Osteocyte (in vitro differentiated cells): ENCODE results near the gene GOT1. TPM values are rescaled to one million over a fixed set of nuclear protein-coding genes. Genes with fewer than 3 reads are reported as not detected.

ENCODE experiments used
- DNase-seq: peaks from one replicate; pipeline ENCODE4 v3.0.0; 2021; ENCODE audit warnings: mixed read lengths; ENCODE audit not compliant: unreplicated experiment; ENCODE audit errors: extremely low spot score
- H3K27ac Mint-ChIP-seq: one replicate; pipeline ENCODE4 v1.8.0; 2021; ENCODE audit warnings: mild to moderate bottlenecking, mixed read lengths; ENCODE audit not compliant: unreplicated experiment
- H3K27me3 Mint-ChIP-seq: one replicate; pipeline ENCODE4 v1.8.0; 2021; ENCODE audit warnings: mixed read lengths; ENCODE audit not compliant: unreplicated experiment
- H3K36me3 Mint-ChIP-seq: one replicate; pipeline ENCODE4 v1.8.0; 2021; ENCODE audit warnings: mixed read lengths; ENCODE audit not compliant: unreplicated experiment
- H3K4me1 Mint-ChIP-seq: one replicate; pipeline ENCODE4 v1.8.0; 2021; ENCODE audit warnings: mixed read lengths; ENCODE audit not compliant: unreplicated experiment
- H3K4me3 Mint-ChIP-seq: one replicate; pipeline ENCODE4 v1.8.0; 2021; ENCODE audit warnings: mild to moderate bottlenecking, moderate library complexity, mixed read lengths; ENCODE audit not compliant: unreplicated experiment
- H3K9me3 Mint-ChIP-seq: one replicate; pipeline ENCODE4 v1.8.0; 2021; ENCODE audit warnings: mixed read lengths; ENCODE audit not compliant: unreplicated experiment
- total RNA-seq: library from RNA; stranded (reverse); gene quantifications from 2 replicates; pipeline ENCODE4 v1.2.1, GENCODE V29; 2021
- TF ChIP-seq, protein P1 (sequence below): fragments of 200-600 bp; sonication (generic); IDR thresholded peaks from 2 replicates; pipeline ENCODE4 v1.5.0; 2021; ENCODE audit warnings: antibody characterized with exemption, mild to moderate bottlenecking, moderate library complexity

Gene GOT1
- total RNA-seq, 1 donor from 2014 or later, result 31.5 TPM

DNA sequence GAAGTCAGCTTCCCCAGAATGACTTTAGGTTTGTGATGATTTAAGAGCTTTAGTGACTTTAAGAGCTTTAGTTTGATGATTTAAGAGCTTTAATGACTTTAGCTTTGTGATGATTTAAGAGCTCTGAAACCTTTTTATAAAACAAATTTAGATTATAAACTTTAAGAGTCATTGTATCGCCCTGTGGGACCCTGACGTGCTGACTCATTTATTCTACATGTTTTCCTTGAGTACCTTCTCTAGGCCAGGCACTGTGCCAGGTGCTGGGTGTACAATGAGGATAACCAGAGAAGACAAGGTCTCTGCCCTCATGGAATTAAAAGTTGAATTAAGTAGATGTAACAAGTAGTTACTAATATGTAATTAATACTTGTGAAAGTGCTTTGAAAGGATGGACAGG is 55.9 kb downstream of the GOT1 start:
- TF ChIP-seq, protein P1, sequence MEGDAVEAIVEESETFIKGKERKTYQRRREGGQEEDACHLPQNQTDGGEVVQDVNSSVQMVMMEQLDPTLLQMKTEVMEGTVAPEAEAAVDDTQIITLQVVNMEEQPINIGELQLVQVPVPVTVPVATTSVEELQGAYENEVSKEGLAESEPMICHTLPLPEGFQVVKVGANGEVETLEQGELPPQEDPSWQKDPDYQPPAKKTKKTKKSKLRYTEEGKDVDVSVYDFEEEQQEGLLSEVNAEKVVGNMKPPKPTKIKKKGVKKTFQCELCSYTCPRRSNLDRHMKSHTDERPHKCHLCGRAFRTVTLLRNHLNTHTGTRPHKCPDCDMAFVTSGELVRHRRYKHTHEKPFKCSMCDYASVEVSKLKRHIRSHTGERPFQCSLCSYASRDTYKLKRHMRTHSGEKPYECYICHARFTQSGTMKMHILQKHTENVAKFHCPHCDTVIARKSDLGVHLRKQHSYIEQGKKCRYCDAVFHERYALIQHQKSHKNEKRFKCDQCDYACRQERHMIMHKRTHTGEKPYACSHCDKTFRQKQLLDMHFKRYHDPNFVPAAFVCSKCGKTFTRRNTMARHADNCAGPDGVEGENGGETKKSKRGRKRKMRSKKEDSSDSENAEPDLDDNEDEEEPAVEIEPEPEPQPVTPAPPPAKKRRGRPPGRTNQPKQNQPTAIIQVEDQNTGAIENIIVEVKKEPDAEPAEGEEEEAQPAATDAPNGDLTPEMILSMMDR, result no peak
- no peaks in the 10 kb centered on the region for H3K36me3 Mint-ChIP-seq
- no peaks in the 10 kb centered on the region for H3K9me3 Mint-ChIP-seq
- H3K27me3 Mint-ChIP-seq, result peaks cover 3% of the 10 kb centered on the region
- H3K27ac Mint-ChIP-seq, result no peak overlapping the region
- H3K4me3 Mint-ChIP-seq, result no peak overlapping the region
- peaks cover 25% of the 10 kb centered on the region for H3K4me1 Mint-ChIP-seq
- DNase-seq, result no peak

DNA sequence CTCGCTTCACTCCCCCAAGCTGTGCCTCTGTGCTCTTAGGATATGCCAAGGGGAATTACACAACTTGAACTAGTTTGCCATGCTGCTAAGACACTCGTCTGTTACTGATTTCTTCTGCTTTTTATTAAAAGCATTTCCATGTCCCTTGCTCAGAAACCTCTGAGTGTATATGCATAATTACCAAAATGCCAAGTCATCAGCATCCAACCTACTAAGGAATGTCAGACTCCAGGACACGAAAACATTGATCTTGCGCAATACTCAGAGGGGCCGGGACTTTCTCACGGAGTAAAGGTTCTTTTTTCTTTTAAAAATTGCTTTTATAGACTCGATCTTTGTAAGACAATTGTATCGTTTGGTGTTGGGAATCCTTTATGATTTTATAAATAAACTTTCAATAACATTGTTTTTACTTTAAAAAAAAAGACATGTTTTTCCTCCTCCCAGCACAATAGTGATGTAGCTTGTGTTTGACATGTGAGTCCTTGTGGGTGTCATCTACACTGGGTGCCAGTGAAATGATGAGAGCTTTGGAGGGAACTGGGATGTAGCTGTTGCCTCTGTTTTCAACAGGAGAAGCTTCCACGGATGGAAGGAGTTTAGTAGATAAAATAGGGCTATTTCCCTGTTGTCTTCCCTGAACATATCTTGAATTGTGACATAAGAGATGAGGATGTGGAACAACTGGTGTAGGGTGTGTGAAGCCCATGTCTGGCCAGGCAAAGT is 57.7 kb downstream of the GOT1 start:
- Mint-ChIP-seq H3K27me3 (peaks cover 9% of the 10 kb centered on the region), H3K9me3 (no peaks in the 10 kb centered on the region), H3K4me1 (peaks cover 28% of the 10 kb centered on the region), H3K36me3 (no peaks in the 10 kb centered on the region), H3K27ac (peak overlapping the region; percentile 85), H3K4me3 (no peak overlapping the region)
- TF ChIP-seq, protein P1, result no peak
- no peak for DNase-seq

DNA sequence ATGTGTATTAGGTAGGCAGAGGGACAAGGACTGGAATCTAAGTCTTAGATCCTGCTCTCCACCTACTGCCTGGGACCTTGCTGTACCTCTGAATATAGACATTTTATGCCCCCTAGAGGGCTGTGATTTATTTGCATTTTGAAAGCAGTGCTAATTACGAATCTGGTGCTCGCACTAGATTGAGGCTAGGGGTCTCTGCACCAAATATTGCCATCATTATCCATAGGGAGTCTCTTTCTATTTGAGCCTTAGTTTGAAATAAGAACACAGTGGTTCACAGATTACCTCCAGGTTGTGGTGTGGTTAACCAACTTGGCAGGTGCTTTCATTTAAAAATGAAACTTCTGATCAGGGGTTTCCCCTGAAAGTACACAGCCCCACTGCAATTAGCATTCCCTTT is 59.4 kb downstream of the GOT1 start:
- H3K27me3 Mint-ChIP-seq, result peaks cover 9% of the 10 kb centered on the region
- TF ChIP-seq, protein P1, result peak; percentile 43
- H3K4me3 Mint-ChIP-seq, result no peak overlapping the region
- H3K4me1 Mint-ChIP-seq, result peaks cover 28% of the 10 kb centered on the region
- no peaks in the 10 kb centered on the region for H3K9me3 Mint-ChIP-seq
- no peak for DNase-seq
- H3K36me3 Mint-ChIP-seq, result no peaks in the 10 kb centered on the region
- no peak overlapping the region for H3K27ac Mint-ChIP-seq

DNA sequence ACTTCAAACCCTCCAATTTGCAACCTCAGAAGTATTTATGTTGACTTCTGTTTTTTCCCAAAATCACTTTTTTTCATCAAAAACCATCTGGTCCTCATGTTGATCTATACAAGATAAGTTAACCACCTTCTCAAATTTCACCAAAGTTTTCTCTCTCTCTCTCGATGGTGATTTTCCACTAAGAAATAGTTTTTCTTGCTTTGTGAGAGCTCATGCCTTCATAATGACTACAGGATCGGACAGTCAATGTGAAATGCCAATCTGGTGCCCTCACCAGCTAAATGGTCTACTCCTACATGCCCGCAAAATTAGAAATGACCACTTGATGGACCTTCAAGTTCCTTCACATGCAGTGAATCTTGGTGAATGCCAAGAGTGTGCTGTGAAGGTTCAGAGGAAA is 60.9 kb downstream of the GOT1 start:
- Mint-ChIP-seq H3K36me3 (no peaks in the 10 kb centered on the region), H3K4me1 (peaks cover 20% of the 10 kb centered on the region), H3K9me3 (no peaks in the 10 kb centered on the region), H3K27ac (no peak overlapping the region), H3K4me3 (no peak overlapping the region), H3K27me3 (peaks cover 9% of the 10 kb centered on the region)
- TF ChIP-seq, protein P1, result no peak
- no peak for DNase-seq

DNA sequence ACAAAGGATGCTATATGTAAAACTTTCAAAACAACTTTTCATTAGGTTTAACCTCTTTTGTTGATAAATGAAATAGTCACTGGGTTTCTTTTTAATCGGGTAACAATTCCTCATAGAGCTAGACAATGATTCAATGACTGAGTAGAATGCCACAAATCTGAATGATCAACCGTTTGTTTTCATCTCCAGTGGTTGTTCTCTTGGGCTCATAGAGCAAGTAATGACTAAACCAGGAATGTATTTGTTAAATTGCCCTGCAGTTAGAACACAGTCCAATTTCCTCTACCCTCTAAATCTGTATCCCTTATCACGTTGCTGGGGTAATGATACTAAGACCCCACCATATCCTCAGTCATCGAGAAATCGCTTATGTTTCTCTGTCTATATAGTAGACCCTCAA is 61.3 kb downstream of the GOT1 start:
- Mint-ChIP-seq H3K9me3 (no peaks in the 10 kb centered on the region), H3K36me3 (no peaks in the 10 kb centered on the region), H3K27ac (no peak overlapping the region), H3K27me3 (peaks cover 9% of the 10 kb centered on the region), H3K4me3 (no peak overlapping the region), H3K4me1 (peaks cover 19% of the 10 kb centered on the region)
- DNase-seq, result no peak
- TF ChIP-seq, protein P1, result no peak
